GM12891 (cell line): ENCODE data around the gene PLEKHG1.

ENCODE experiments used
- PAX5 ChIP-seq: IDR thresholded peaks from 2 replicates; pipeline ENCODE4 v1.6.1; 2011; ENCODE audit warnings: low read length, moderate library complexity, mild to moderate bottlenecking; ENCODE audit not compliant: insufficient read depth, severe bottlenecking
- POLR2A ChIP-seq: IDR thresholded peaks from 2 replicates; pipeline ENCODE4 v1.6.1; 2011; ENCODE audit warnings: low read depth, low read length, control low read depth
- POLR2AphosphoS5 ChIP-seq: IDR thresholded peaks from 2 replicates; pipeline ENCODE4 v1.6.1; 2011; ENCODE audit warnings: low read depth, low read length, control low read depth
- POU2F2 ChIP-seq: IDR thresholded peaks from 2 replicates; pipeline ENCODE4 v1.6.1; 2011; ENCODE audit warnings: low read depth, mild to moderate bottlenecking, control low read depth, low read length, moderate library complexity
- SPI1 ChIP-seq: IDR thresholded peaks from 2 replicates; pipeline ENCODE4 v1.6.1; 2011; ENCODE audit warnings: low read depth, low read length, control low read depth
- TAF1 ChIP-seq: IDR thresholded peaks from 2 replicates; pipeline ENCODE4 v1.6.1; 2011; ENCODE audit warnings: low read depth, low read length, control low read depth

GRCh38 chr6:150567823-150568383 is 31.8 kb upstream of the PLEKHG1 start:
- TF ChIP-seq POLR2AphosphoS5 (no peak), POLR2A (no peak), PAX5 (no peak), POU2F2 (no peak), TAF1 (no peak), SPI1 (no peak)
